Endothelial cell of umbilical vein (primary cell): ENCODE results near the gene MAN1A1. TPM values are rescaled to one million over a fixed set of nuclear protein-coding genes. Genes with fewer than 3 reads are reported as not detected.

Source experiments
- BruUV-seq: library from RNA; stranded (reverse); fragments of 400-500 nt; replicated peaks from 2 replicates; lab custom pipeline; 2021; lab: Mats Ljungman, UMichigan
- CTCF ChIA-PET: fragments of 300-600, 350-600 bp; sonication (Branson Sonifier 250); formaldehyde crosslinking; loops from one replicate; lab custom pipeline; 2021; ENCODE audit warnings: antibody characterized with exemption, inconsistent platforms; lab: Charles Lee
- POLR2A ChIA-PET: fragments of 300-600, 350-600 bp; sonication (Branson Sonifier 250); formaldehyde crosslinking; loops from one replicate; lab custom pipeline; 2021; ENCODE audit warnings: antibody characterized with exemption, inconsistent platforms; lab: Charles Lee
- DNase-seq: peaks from one replicate; pipeline ENCODE4 v3.0.0-alpha.2; 2011; ENCODE audit warnings: low read depth, low spot score
- FAIRE-seq: peaks from 2 replicates; lab custom pipeline; 2011; peaks lifted over from hg19 to GRCh38; lab: Jason Lieb, UNC
- H2AFZ ChIP-seq: 2 replicates; pipeline ENCODE4 v1.6.0; 2012; ENCODE audit warnings: low read depth, low read length, control low read depth, inconsistent platforms
- H3K27ac ChIP-seq: 2 replicates; pipeline ENCODE4 v1.5.1; 2011; ENCODE audit warnings: low read depth, mild to moderate bottlenecking, control low read depth, low read length, moderate library complexity; ENCODE audit not compliant: insufficient read depth
- H3K27me3 ChIP-seq, 2 experiments: 2 replicates each; pipeline versions ENCODE4 v1.6.0 to v1.6.1; 2011; ENCODE audit warnings: low read length in 2 of 2, mixed read lengths in 1 of 2; ENCODE audit not compliant: control insufficient read depth in 2 of 2, insufficient read depth in 2 of 2
- H3K36me3 ChIP-seq, 2 experiments: 2 replicates in 1 of 2; 3 replicates in 1 of 2; pipeline ENCODE4 v1.5.1; 2011; ENCODE audit warnings: low read length in 2 of 2, mild to moderate bottlenecking in 1 of 2, moderate library complexity in 1 of 2; ENCODE audit not compliant: control insufficient read depth in 2 of 2, insufficient read depth in 2 of 2; ENCODE audit errors: extremely low read depth in 1 of 2
- H3K4me1 ChIP-seq: 3 replicates; pipeline ENCODE4 v1.5.1; 2011; ENCODE audit warnings: mild to moderate bottlenecking, low read length; ENCODE audit not compliant: control insufficient read depth, insufficient read depth; ENCODE audit errors: extremely low read depth
- H3K4me2 ChIP-seq: 2 replicates; pipeline ENCODE4 v1.6.1; 2011; ENCODE audit warnings: low read length, control low read depth, mixed read lengths; ENCODE audit not compliant: insufficient read depth
- H3K4me3 ChIP-seq, 3 experiments: fragments of 200-600 bp in 1 of 3; sonication (generic), shearing (Covaris generic) in 1 of 3; replicated peaks in 1 of 3; 2 replicates each; pipeline ENCODE4 v1.5.1; 2011 to 2016; ENCODE audit warnings: control low read depth in 3 of 3, low read length in 3 of 3, mild to moderate bottlenecking in 2 of 3, inconsistent platforms in 1 of 3, low read depth in 1 of 3, moderate library complexity in 1 of 3; ENCODE audit not compliant: insufficient read depth in 1 of 3
- H3K79me2 ChIP-seq: 2 replicates; pipeline ENCODE4 v1.6.0; 2012; ENCODE audit warnings: low read length, inconsistent platforms; ENCODE audit not compliant: control insufficient read depth, insufficient read depth
- H3K9ac ChIP-seq: replicated peaks from 2 replicates; pipeline ENCODE3; 2011; ENCODE audit warnings: low read length, control low read depth; ENCODE audit not compliant: insufficient read depth; ENCODE audit errors: extremely low read depth
- H3K9me1 ChIP-seq: replicated peaks from 3 replicates; pipeline ENCODE4 v1.6.0; 2011; ENCODE audit warnings: mild to moderate bottlenecking, low read length; ENCODE audit not compliant: control insufficient read depth, insufficient read depth; ENCODE audit errors: extremely low read depth
- H3K9me3 ChIP-seq: replicated peaks from 2 replicates; pipeline ENCODE4 v1.5.1; 2012; ENCODE audit warnings: low read length, inconsistent platforms; ENCODE audit not compliant: control insufficient read depth, insufficient read depth
- H4K20me1 ChIP-seq: replicated peaks from 2 replicates; pipeline ENCODE3; 2011; ENCODE audit warnings: mild to moderate bottlenecking, low read length; ENCODE audit not compliant: control insufficient read depth, insufficient read depth; ENCODE audit errors: extremely low read depth
- EZH2 ChIP-seq: IDR thresholded peaks from 2 replicates; pipeline ENCODE4 v1.6.1; 2012; ENCODE audit warnings: borderline replicate concordance, low read depth, mild to moderate bottlenecking, moderate library complexity, low read length, inconsistent platforms; ENCODE audit not compliant: severe bottlenecking
- FOS ChIP-seq: IDR thresholded peaks from 2 replicates; pipeline ENCODE4 v1.6.1; 2011; ENCODE audit warnings: mild to moderate bottlenecking, low read length, moderate library complexity, borderline replicate concordance; ENCODE audit not compliant: insufficient read depth
- GATA2 ChIP-seq: IDR thresholded peaks from 2 replicates; pipeline ENCODE4 v1.7.0; 2011; ENCODE audit warnings: low read depth, mild to moderate bottlenecking, moderate library complexity, mixed read lengths, low read length; ENCODE audit not compliant: insufficient read length, insufficient read depth
- JUN ChIP-seq: IDR thresholded peaks from 2 replicates; pipeline ENCODE4 v1.6.1; 2011; ENCODE audit warnings: borderline replicate concordance, low read depth; ENCODE audit not compliant: insufficient read length, insufficient read depth
- MYC ChIP-seq: IDR thresholded peaks from one replicate; pipeline ENCODE4 v1.6.1; 2011; ENCODE audit warnings: mild to moderate bottlenecking, low read depth, low read length
- POLR2A ChIP-seq: IDR thresholded peaks from 2 replicates; pipeline ENCODE4 v1.6.1; 2012; ENCODE audit warnings: low read depth, mild to moderate bottlenecking, control low read depth, low read length
- POLR2AphosphoS5 ChIP-seq: IDR thresholded peaks from 2 replicates; pipeline ENCODE4 v1.6.1; 2012; ENCODE audit warnings: low read depth, mild to moderate bottlenecking, control low read depth, low read length, moderate library complexity; ENCODE audit not compliant: insufficient read depth
- dilution Hi-C: fragments of 300-500 bp; cut with MboI; formaldehyde crosslinking; loops from one replicate; pipeline ENCODE4 v1.15.0; 2019; ENCODE audit warnings: low sequenced_read_pairs; ENCODE audit not compliant: extremely low pct_ligation_motif_present
- intact Hi-C: fragments of 100-400 bp; cut with micrococcal nuclease; formaldehyde crosslinking; loops from one replicate; pipeline ENCODE4 v1.10.0; 2022
- polyA plus RNA-seq, 4 experiments: library from polyadenylated mRNA; depleted of rRNA in 3 of 4; stranded (reverse) in 3 of 4; unstranded in 1 of 4; fragments of >200 nt; gene quantifications; 2 replicates each; pipeline versions ENCODE4 v1.2.1 to v1.2.3, GENCODE V29; 2011 to 2012; ENCODE audit warnings: missing spikeins in 1 of 4
- total RNA-seq: library from RNA; stranded (reverse); gene quantifications from 2 replicates; pipeline ENCODE4 v1.2.3, GENCODE V29; 2021
- TF ChIP-seq, protein P1 (sequence below): IDR thresholded peaks from 2 replicates; pipeline ENCODE4 v1.6.1; 2011; ENCODE audit not compliant: insufficient read depth, insufficient read length
- TF ChIP-seq, protein P2 (sequence below), 2 donors: IDR thresholded peaks; 1 replicate in 1 of 2; 2 replicates in 1 of 2; pipeline ENCODE4 v1.5.1; 2011; ENCODE audit warnings: low read length in 2 of 2, mild to moderate bottlenecking in 2 of 2, moderate library complexity in 2 of 2, control low read depth in 1 of 2, inconsistent platforms in 1 of 2, low read depth in 1 of 2; ENCODE audit not compliant: insufficient read depth in 1 of 2; ENCODE audit errors: extremely low read depth in 1 of 2

The MAN1A1 gene
- total and polyA plus RNA-seq, 2 donors (not counting 3 experiments of a cell fraction or from before 2014, with no cell fraction given), result 3.3 to 12.9 TPM

DNA sequence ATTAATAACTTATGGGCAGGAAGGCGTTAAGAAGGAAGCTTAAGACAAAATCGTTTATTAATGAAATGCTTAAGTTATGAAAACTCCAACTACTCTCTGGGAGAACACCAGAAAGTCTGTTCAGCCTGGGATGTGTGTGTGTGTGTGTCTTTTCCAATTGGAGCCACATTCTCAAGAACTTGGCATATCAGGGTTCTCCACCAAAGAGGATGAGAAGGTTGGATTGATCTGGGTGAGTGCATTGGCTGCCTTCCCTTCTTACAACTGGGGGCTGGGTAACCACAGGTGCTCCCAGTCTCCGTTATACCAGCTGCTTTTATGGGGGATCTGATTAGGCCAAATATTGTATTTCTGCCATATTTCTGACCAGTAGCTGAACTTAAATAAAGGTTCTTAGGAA is 102.1 kb downstream of the MAN1A1 start:
- ChIA-PET POLR2A (no interaction called here), CTCF (no interaction called here)
- DNase-seq (no peak), FAIRE-seq (no peak)
- dilution Hi-C loops, result no loop called here
- Histone ChIP-seq H2AFZ (no peak overlapping the region), H4K20me1 (no peaks in the 10 kb centered on the region), H3K9me1 (no peaks in the 10 kb centered on the region), H3K9me3 (no peaks in the 10 kb centered on the region), H3K36me3 (no peaks in the 10 kb centered on the region), H3K4me1 (no peaks in the 10 kb centered on the region), H3K79me2 (no peaks in the 10 kb centered on the region), H3K4me2 (no peak overlapping the region), H3K27me3 (no peaks in the 10 kb centered on the region), H3K27ac (no peak overlapping the region), H3K9ac (no peak overlapping the region), H3K4me3 (no peak overlapping the region)
- intact Hi-C loops, result no loop called here
- TF ChIP-seq, protein P1, sequence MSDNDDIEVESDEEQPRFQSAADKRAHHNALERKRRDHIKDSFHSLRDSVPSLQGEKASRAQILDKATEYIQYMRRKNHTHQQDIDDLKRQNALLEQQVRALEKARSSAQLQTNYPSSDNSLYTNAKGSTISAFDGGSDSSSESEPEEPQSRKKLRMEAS, result no peak
- no peak for TF ChIP-seq EZH2
- no peak for TF ChIP-seq POLR2A
- TF ChIP-seq GATA2, result no peak
- TF ChIP-seq FOS, result no peak
- no peak for TF ChIP-seq POLR2AphosphoS5
- TF ChIP-seq, protein P2, sequence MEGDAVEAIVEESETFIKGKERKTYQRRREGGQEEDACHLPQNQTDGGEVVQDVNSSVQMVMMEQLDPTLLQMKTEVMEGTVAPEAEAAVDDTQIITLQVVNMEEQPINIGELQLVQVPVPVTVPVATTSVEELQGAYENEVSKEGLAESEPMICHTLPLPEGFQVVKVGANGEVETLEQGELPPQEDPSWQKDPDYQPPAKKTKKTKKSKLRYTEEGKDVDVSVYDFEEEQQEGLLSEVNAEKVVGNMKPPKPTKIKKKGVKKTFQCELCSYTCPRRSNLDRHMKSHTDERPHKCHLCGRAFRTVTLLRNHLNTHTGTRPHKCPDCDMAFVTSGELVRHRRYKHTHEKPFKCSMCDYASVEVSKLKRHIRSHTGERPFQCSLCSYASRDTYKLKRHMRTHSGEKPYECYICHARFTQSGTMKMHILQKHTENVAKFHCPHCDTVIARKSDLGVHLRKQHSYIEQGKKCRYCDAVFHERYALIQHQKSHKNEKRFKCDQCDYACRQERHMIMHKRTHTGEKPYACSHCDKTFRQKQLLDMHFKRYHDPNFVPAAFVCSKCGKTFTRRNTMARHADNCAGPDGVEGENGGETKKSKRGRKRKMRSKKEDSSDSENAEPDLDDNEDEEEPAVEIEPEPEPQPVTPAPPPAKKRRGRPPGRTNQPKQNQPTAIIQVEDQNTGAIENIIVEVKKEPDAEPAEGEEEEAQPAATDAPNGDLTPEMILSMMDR (IDR thresholded peaks at IDR 0.05; ENCODE audit: extremely low read depth in 1 of 2, insufficient read depth in 1 of 2, low read depth in 1 of 2, low read length in 2 of 2), result no peak
- no peak for TF ChIP-seq JUN
- no peak for TF ChIP-seq MYC
- BruUV-seq, result no TSS peak
